Lower leg skin (tissue), 3 donors: ENCODE data around the gene STRIP1.

ENCODE experiments used
- CTCF ChIP-seq, 3 donors: fragments of 450-650 bp; IDR thresholded peaks; one replicate each; pipeline ENCODE4 v1.5.1; 2016; ENCODE audit warnings: antibody characterized with exemption in 3 of 3, mild to moderate bottlenecking in 3 of 3, moderate library complexity in 2 of 3
- POLR2A ChIP-seq, 2 donors: fragments of 450-650 bp; IDR thresholded peaks; one replicate each; pipeline ENCODE4 v1.6.1; 2016 to 2017; ENCODE audit warnings: antibody characterized with exemption in 2 of 2, mild to moderate bottlenecking in 1 of 2, moderate library complexity in 1 of 2

DNA sequence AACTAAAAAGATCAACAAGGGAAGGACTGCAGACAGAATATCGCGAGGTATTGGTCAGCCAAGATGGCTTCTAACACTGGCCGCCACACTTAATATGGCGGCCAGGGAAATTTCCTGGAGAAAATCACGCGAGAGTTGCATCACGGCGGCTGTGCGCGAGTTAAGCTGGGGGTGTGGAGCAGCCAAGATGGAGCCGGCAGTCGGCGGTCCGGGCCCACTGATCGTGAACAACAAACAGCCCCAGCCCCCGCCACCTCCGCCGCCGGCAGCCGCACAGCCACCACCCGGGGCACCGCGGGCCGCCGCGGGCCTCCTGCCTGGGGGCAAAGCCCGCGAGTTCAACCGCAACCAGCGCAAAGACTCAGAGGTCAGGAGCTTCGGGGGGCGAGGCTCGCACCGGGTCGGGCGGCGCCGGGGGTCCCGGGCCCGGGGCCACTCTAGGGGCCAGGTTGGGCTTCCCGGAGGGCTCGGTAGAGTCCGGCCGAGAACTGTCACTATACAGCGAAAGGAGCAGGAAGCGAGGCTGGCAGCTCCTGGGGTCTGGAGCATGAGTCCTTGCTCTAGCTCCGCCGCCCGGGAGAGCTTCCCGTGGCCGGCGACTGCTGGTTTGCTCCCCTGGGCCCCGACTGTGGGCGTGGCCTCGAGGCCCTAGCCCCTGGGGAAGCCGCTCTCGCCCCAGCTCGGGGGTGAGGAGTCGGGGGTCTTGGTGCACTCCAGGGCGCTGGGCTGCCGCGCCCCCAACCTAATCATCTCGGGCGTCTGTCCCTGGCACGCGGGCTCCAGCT lies at the start of gene STRIP1:
- TF ChIP-seq CTCF (IDR thresholded peaks at IDR 0.05) (no peak), POLR2A (IDR thresholded peaks at IDR 0.05) (no peak)
